Thymus (tissue), 2 donors: ENCODE measurements around the gene NPTN. TPM values are rescaled to one million over a fixed set of nuclear protein-coding genes. Genes with fewer than 3 reads are reported as not detected.

Source experiments
- polyA plus RNA-seq: library from polyadenylated mRNA; stranded (reverse); fragments of 200-250 nt; gene quantifications from one replicate; pipeline ENCODE4 v1.2.3, GENCODE V29; 2013
- total RNA-seq: library from RNA; stranded (reverse); fragments of 120-200 nt; gene quantifications from one replicate; pipeline ENCODE4 v1.2.4, GENCODE V29; 2013
- donor health status: healthy.

The NPTN gene
- total and polyA plus RNA-seq, 2 donors: 39.9 to 45.9 TPM

Other genes starting within 250 kb of the NPTN start
- gene REC114, start 190.2 kb downstream of the NPTN start, total RNA-seq: 0.09 TPM
- 0.07 TPM for gene REC114, start 190.2 kb downstream of the NPTN start, polyA plus RNA-seq
- 4.2 TPM for gene CD276, start 51.0 kb upstream of the NPTN start, total RNA-seq
- gene CD276, start 51.0 kb upstream of the NPTN start, polyA plus RNA-seq: 11.3 TPM
- gene INSYN1, start 120.0 kb upstream of the NPTN start, total RNA-seq: 0.61 TPM
- gene INSYN1, start 120.0 kb upstream of the NPTN start, polyA plus RNA-seq: 1.1 TPM
- not detected for gene TBC1D21, start 240.2 kb upstream of the NPTN start, total RNA-seq
- gene TBC1D21, start 240.2 kb upstream of the NPTN start, polyA plus RNA-seq: 0.05 TPM